GM21825 (cell line): ENCODE measurements around the gene ASPRV1.
"Not testable (repeated sequence)": the region's sequence is repeated elsewhere in the genome, so short reads cannot be mapped to it uniquely, and the experiment has no call there.

Experiments
- ATAC-seq: cut with Tn5 transposase; IDR thresholded peaks from one replicate; pipeline ENCODE4 v1.9.1; 2021; ENCODE audit warnings: mild to moderate bottlenecking, moderate library complexity; ENCODE audit not compliant: unreplicated experiment

Gene ASPRV1

DNA sequence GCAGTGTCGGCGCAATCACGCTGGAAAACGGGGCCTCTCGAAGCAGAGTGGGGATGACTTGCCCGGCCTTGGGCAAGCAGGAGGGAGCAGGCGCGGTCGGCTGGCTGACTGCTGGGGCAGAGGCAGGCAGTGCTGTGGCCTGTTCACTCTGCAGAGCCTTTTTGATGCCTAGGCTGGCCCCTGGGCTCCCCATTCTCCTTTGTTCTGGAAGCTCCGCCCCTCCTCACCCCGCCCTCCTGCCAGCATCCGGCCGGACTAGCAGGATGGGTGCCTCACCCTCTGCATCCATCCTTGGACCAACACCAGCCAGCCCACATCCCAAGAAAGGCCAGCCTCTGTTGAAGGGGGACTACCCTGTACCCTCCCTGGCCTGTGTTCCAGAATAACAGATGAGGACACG lies at the start of gene ASPRV1:
TSS of gene ASPRV1 (minus strand) at position 136 of the 400 bp plus-strand sequence. CDS start 195 bp downstream, outside the sequence.
- ATAC-seq: no peak

GRCh38 chr2:70010576-70011111 lies 49.2 kb upstream of the ASPRV1 start:
- ATAC-seq: no peak

- no peak for ATAC-seq
Measured at GRCh38 chr2:70009762-70010575, 48.5 kb upstream of the ASPRV1 start.

GRCh38 chr2:70008290-70008689 lies 46.9 kb upstream of the ASPRV1 start:
- ATAC-seq: no peak

- ATAC-seq: no peak
Measured at GRCh38 chr2:70007151-70007550, 45.7 kb upstream of the ASPRV1 start.

GRCh38 chr2:70006447-70006784 lies 45.0 kb upstream of the ASPRV1 start:
- ATAC-seq: no peak

- ATAC-seq: no peak
Measured at GRCh38 chr2:70005752-70006446, 44.5 kb upstream of the ASPRV1 start.

DNA sequence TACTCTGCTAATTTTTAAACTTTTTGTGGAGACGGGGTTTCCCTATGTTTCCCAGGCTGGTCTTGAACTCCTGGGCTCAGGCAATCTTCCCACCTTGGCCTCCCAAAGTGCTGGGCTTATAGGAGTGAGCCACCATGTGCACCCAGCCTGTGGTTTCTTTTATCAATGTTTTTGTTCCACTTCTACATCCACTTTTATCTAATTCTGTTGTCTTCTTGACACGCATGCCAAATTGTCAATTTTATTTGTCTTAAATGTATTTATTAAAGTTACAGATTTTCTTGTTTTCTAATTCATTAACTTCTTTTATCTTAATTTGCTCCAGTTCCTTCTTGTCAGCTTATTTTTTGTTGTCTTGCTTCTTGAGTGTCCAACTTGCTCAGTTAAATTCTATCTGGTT lies 43.8 kb upstream of the ASPRV1 start:
- no peak for ATAC-seq

GRCh38 chr2:70003093-70003830 lies 41.8 kb upstream of the ASPRV1 start:
- ATAC-seq: no peak

DNA sequence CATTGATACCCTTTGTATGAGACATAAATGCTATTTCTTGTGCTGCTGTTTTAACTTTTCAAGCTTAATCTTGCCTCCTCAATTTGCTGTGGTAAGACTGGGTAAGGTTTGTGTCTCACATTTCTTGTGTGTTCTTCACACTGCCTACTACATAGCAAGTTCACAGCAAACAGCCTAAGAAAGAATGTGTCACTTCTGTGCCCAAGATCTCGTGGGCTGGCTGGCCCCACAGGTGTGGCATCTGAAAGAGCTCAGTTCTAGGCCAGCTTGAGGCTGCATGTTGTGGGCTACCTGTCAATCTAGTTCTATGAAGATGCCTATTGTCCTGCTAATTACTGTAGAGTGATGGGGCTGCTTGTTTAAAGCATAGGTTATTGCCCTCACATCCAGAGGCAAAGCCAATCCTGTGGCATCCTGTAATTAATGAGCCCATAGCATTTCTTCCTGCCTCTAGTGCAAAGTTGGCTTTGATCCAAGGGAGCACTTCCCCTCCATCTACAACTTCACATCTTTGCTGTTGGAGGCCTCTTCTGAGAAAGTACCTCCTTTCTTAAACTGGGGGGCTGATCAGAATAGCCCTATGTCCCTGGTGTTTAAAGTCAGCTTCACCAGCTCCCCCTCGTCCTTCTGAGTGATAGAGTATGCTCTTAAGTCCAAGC lies 40.9 kb upstream of the ASPRV1 start:
- no peak for ATAC-seq

GRCh38 chr2:70000529-70000928 lies 39.1 kb upstream of the ASPRV1 start:
- ATAC-seq: not testable (repeated sequence)

DNA sequence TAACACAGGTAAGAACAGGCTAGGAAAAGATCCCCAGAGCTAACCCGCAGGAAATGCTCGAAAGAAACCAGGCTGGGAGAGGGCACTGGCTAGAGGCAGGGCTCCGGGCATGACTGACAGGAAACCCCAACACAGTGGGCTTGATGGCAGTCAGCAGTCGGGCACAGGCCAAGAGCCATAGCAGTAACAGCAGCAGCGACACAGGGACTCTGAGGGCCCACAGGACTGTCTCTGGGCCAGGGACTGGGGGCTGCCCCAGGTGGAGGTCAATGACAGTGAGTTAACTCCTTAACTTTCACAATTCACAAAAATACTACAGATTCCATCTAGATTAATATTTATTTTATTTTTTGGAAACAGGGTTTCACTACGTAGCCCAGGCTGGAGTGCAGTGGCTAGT lies 37.3 kb upstream of the ASPRV1 start:
- no peak for ATAC-seq

DNA sequence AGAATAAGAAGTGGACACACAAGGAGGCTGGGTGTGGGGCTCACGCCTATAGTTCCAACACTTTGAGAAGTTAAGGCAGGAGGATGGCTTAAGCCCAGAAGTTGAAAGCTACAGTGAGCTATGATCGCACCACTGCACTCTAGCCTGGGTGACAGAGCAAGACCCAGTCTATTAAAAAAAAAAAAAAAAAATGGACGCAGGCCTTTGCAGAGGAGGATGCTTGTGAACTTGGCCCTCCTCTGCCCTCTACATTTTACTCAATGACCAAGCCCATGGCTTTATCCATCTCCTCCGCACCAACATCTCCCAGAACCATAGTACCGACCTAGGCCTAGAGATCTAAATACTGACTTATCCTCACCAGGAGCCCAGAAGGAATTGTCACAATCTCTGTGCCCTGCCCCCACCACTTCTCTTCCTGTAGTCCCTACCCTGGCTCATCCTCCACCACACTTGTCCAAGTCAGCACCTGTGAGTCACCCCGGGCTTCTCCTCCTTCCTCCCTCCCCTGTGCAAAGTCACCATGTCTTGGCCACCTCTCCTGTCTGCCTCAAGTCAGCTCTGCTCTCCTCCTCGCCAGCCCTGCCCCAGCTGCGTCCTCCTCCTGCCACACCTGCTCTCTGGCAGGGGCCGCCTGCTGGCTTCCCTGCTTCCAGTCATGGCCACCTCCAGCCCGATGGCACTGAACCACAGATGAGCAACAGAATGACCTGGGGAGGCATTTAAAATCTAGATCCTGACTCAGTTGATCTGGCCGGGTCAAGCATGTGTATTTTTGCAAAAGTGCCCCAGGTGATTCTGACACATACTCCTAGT lies 35.8 kb upstream of the ASPRV1 start:
- no peak for ATAC-seq

GRCh38 chr2:69995511-69995910 lies 34.1 kb upstream of the ASPRV1 start:
- ATAC-seq: no peak

DNA sequence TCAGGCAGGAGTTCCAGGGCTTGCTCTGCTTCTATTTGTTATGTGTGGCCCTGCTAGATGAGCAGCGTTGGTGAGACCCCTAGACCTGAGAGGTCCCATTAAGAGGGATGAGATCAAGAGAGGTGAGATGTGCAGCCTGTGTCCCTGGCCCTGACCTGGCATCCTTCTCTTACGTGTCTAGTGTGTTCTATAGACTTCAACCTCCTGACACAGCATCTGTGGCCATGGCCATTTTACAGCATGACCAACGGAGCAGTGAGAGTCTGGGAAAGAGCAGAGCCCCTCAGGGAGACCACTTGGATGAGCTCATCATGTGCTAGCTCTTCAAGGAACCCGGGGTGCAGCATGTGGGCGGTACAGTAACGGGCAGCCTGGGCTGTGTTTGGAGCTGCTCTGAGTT lies 32.7 kb upstream of the ASPRV1 start:
- ATAC-seq: no peak

GRCh38 chr2:69993708-69994107 lies 32.3 kb upstream of the ASPRV1 start:
- ATAC-seq: no peak

GRCh38 chr2:69993048-69993565 lies 31.7 kb upstream of the ASPRV1 start:
- no peak for ATAC-seq

GRCh38 chr2:69992310-69993047 lies 31.0 kb upstream of the ASPRV1 start:
- ATAC-seq: no peak

- no peak for ATAC-seq
Measured at GRCh38 chr2:69989441-69990105, 28.1 kb upstream of the ASPRV1 start.
